H1 (cell line): Measurements from ENCODE around the gene KLK12. TPM values are rescaled to one million over a fixed set of nuclear protein-coding genes. Genes with fewer than 3 reads are reported as not detected.

Experiments
- ATF2 ChIP-seq: IDR thresholded peaks from 2 replicates; pipeline ENCODE4 v1.6.1; 2012; ENCODE audit warnings: low read length, inconsistent platforms
- BACH1 ChIP-seq: IDR thresholded peaks from 2 replicates; pipeline ENCODE4 v1.6.1; 2012; ENCODE audit warnings: low read length, improper control_type of control experiment
- CHD1 ChIP-seq: IDR thresholded peaks from 2 replicates; pipeline ENCODE4 v1.6.1; 2012; ENCODE audit warnings: low read depth, low read length, improper control_type of control experiment
- GABPA ChIP-seq: IDR thresholded peaks from 2 replicates; pipeline ENCODE4 v1.6.1; 2011; ENCODE audit warnings: mild to moderate bottlenecking, low read length, moderate library complexity, borderline replicate concordance; ENCODE audit not compliant: insufficient read depth
- JUN ChIP-seq: IDR thresholded peaks from 2 replicates; pipeline ENCODE4 v1.6.1; 2011; ENCODE audit warnings: low read depth, mild to moderate bottlenecking, improper control_type of control experiment, low read length
- POLR2AphosphoS5 ChIP-seq: IDR thresholded peaks from 2 replicates; pipeline ENCODE4 v1.6.1; 2011; ENCODE audit warnings: low read depth, low read length
- SP2 ChIP-seq: IDR thresholded peaks from 2 replicates; pipeline ENCODE4 v1.6.1; 2012; ENCODE audit warnings: mild to moderate bottlenecking, low read length, inconsistent platforms
- TAF7 ChIP-seq: optimal IDR thresholded peaks from 2 replicates; pipeline ENCODE3; 2011; ENCODE audit warnings: low read depth, mild to moderate bottlenecking, inconsistent platforms, low read length, moderate library complexity, borderline replicate concordance
- polyA plus RNA-seq, 7 experiments: library from polyadenylated mRNA; depleted of rRNA in 3 of 7; stranded (reverse) in 5 of 7; unstranded in 2 of 7; fragments of >200 nt in 5 of 7; fragments of 200-250 nt in 2 of 7; gene quantifications; 1 replicate in 5 of 7; 2 replicates in 1 of 7; 4 replicates in 1 of 7; pipeline versions ENCODE4 v1.2.1 to v1.2.3, GENCODE V29; 2011 to 2013; ENCODE audit warnings: missing spikeins in 2 of 7, mixed read lengths in 2 of 7
- total RNA-seq: library from RNA; stranded (reverse); fragmentation: NEBNext Ultra II Directional; extraction: Animal tissue kit (Norgen Biotek cat#: 25700); gene quantifications from 2 replicates; pipeline ENCODE4 v1.2.1, GENCODE V29; 2021

KLK12 gene
- total and polyA plus RNA-seq, 2 of the 8 experiments (the other 6 are each of a cell fraction or from before 2014, with no cell fraction given), result 0.24 TPM; not detected in 1

- TF ChIP-seq ATF2 (no peak), GABPA (no peak), BACH1 (no peak), SP2 (no peak), CHD1 (no peak), JUN (no peak), TAF7 (no peak), POLR2AphosphoS5 (no peak)
Measured at GRCh38 chr19:50982186-50982585, 52.6 kb downstream of the KLK12 start (continued).
